Smooth muscle cell (in vitro differentiated cells): ENCODE measurements around the gene RIPPLY3. TPM values are rescaled to one million over a fixed set of nuclear protein-coding genes. Genes with fewer than 3 reads are reported as not detected.

Source experiments
- DNase-seq: peaks from one replicate; lab custom pipeline; 2025; ENCODE audit not compliant: unreplicated experiment; lab: John Stamatoyannopoulos, UW
- H2AFZ ChIP-seq: fragments of 200-600 bp; sonication (generic); 2 replicates; pipeline ENCODE4 v1.6.0; 2016; ENCODE audit warnings: antibody characterized with exemption, low read depth, mild to moderate bottlenecking
- H3F3A ChIP-seq: fragments of 200-600 bp; sonication (generic); 2 replicates; pipeline ENCODE4 v1.6.0; 2017; ENCODE audit warnings: antibody characterized with exemption, low read depth
- H3K27ac ChIP-seq: fragments of 200-600 bp; sonication (generic); 2 replicates; pipeline ENCODE4 v1.5.1; 2016; ENCODE audit warnings: low read depth, mild to moderate bottlenecking
- H3K27me3 ChIP-seq: fragments of 200-600 bp; sonication (generic); 2 replicates; pipeline ENCODE4 v1.6.1; 2016; ENCODE audit warnings: low read depth, mild to moderate bottlenecking
- H3K36me3 ChIP-seq: fragments of 200-600 bp; sonication (generic); 2 replicates; pipeline ENCODE4 v1.5.1; 2016; ENCODE audit warnings: low read depth
- H3K4me1 ChIP-seq: fragments of 200-600 bp; sonication (generic); 2 replicates; pipeline ENCODE4 v1.5.1; 2016; ENCODE audit warnings: low read depth
- H3K4me2 ChIP-seq: fragments of 200-600 bp; sonication (generic); 2 replicates; pipeline ENCODE4 v1.6.0; 2016; ENCODE audit warnings: mild to moderate bottlenecking
- H3K4me3 ChIP-seq: fragments of 200-600 bp; sonication (generic); 2 replicates; pipeline ENCODE4 v1.5.1; 2016; ENCODE audit warnings: mild to moderate bottlenecking
- H3K79me2 ChIP-seq: fragments of 200-600 bp; sonication (generic); 2 replicates; pipeline ENCODE4 v1.6.0; 2016; ENCODE audit warnings: low read depth, mild to moderate bottlenecking
- H3K9ac ChIP-seq: fragments of 200-600 bp; sonication (generic); 2 replicates; pipeline ENCODE4 v1.6.0; 2016; ENCODE audit warnings: low read depth
- H3K9me3 ChIP-seq: fragments of 200-600 bp; sonication (generic); replicated peaks from 2 replicates; pipeline ENCODE4 v1.5.1; 2016; ENCODE audit warnings: low read depth
- H4K20me1 ChIP-seq: fragments of 200-600 bp; sonication (generic); 2 replicates; pipeline ENCODE4 v1.6.0; 2016; ENCODE audit warnings: low read depth
- CTCF ChIP-seq: fragments of 200-600 bp; sonication (generic); IDR thresholded peaks from 2 replicates; pipeline ENCODE4 v1.5.1; 2017; ENCODE audit warnings: borderline replicate concordance, mild to moderate bottlenecking, antibody characterized with exemption; ENCODE audit not compliant: insufficient read depth, poor library complexity, severe bottlenecking
- WGBS: methylation state at CpG from one replicate; pipeline ENCODE4 v1.1.7; 2016; ENCODE audit warnings: low lambda C conversion rate; 5-methylcytosine and 5-hydroxymethylcytosine counted together
- polyA plus RNA-seq: library from polyadenylated mRNA; unstranded; fragments of >200 nt; fragmentation: Nextera tagmentation; extraction: Ambion mirVana; gene quantifications from 2 replicates; pipeline ENCODE4 v1.2.1, GENCODE V29; 2016
- total RNA-seq: library from RNA; depleted of rRNA; stranded (reverse); fragments of >200 nt; gene quantifications from 2 replicates; pipeline ENCODE4 v1.2.3, GENCODE V29; 2014

The RIPPLY3 gene
- total and polyA plus RNA-seq, 2 experiments from 2014 or later, result not detected

DNA sequence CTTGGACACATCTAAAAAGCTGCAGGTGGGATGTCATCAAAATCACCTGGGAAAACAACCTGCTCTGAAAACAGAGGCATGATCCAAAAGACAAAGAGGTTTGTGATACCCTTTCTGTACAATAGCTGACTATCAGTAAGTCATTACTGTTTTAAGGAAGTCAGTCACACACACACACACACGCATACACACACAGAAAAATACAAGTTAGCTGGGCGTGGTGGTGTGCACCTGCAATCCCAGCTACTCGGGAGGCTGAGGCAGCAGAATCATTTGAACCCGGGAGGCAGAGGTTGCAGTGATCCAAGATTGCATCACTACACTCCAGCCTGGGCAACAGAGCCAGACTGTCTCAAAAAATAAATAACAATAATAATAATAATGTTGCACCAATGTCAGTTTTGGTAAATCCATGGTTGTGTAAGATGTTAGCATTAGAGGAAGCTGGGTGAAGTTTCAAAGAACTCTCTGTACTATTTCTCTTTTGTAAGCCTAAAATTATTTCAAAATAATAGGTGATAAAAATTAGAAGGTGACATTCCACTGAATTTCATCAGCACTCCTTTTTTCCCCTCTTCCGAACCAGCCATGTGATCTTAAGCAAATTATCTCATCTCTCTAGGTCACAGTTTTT, 30.2 kb upstream of the RIPPLY3 start:
- no peaks in the 10 kb centered on the region for H3F3A ChIP-seq
- H4K20me1 ChIP-seq, result no peaks in the 10 kb centered on the region
- H3K36me3 ChIP-seq, result no peaks in the 10 kb centered on the region
- no peaks in the 10 kb centered on the region for H3K79me2 ChIP-seq
- H3K4me1 ChIP-seq, result peaks cover 6% of the 10 kb centered on the region
- H3K27me3 ChIP-seq, result peaks cover 6% of the 10 kb centered on the region
- no peak overlapping the region for H3K9ac ChIP-seq
- H3K4me2 ChIP-seq, result no peak overlapping the region
- H3K9me3 ChIP-seq, result no peaks in the 10 kb centered on the region
- no peak overlapping the region for H3K27ac ChIP-seq
- 94% methylated on average over 5 of the region's 5 CpGs for WGBS
- H3K4me3 ChIP-seq, result no peak overlapping the region
- no peak for TF ChIP-seq CTCF
- no peak for DNase-seq
- H2AFZ ChIP-seq, result no peak overlapping the region

DNA sequence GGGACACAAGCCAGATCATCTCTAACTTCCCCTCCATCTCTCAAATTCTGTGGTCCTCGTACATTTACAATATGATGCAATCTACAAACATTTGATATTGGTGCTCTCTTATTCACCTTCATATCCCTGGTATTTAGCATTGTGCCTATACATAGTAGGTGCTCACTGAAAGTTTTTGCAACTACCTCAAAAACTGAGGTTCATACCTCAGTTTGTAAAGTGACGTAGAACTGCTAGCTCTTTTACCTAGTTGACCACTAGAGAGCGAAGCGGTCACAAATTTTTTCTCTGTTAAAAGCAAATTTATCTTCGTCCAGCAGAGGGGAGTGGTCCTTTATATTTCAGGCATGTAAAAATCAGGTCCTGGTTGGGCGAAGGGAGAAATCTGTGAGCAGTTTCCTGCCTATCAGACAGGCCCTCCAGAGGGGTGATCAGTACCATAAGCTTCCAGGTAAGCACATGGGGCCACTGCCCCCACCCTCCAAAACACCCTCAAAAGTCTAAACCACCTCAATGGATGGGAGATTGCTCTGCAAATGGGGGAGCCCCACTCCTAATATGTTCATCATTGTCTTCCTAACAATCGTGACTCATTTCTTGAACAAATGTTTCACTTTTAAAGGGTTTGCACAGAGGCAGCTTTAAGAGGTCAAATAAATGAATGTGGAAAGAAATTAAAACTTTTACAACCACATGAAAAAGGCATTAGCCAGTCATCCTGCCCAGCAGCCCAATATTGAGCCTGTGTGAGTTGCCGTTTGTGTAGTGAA, 29.4 kb upstream of the RIPPLY3 start:
- Histone ChIP-seq H3K36me3 (no peaks in the 10 kb centered on the region), H3K4me3 (no peak overlapping the region), H3K27me3 (peaks cover 11% of the 10 kb centered on the region), H3K4me2 (no peak overlapping the region), H3K9me3 (no peaks in the 10 kb centered on the region), H3F3A (no peaks in the 10 kb centered on the region), H3K9ac (no peak overlapping the region), H3K4me1 (peaks cover 6% of the 10 kb centered on the region), H3K27ac (no peak overlapping the region), H3K79me2 (no peaks in the 10 kb centered on the region), H2AFZ (no peak overlapping the region), H4K20me1 (no peaks in the 10 kb centered on the region)
- peak; percentile 55 for TF ChIP-seq CTCF
- WGBS, result 36% methylated on average over 8 of the region's 8 CpGs
- DNase-seq, result no peak

DNA sequence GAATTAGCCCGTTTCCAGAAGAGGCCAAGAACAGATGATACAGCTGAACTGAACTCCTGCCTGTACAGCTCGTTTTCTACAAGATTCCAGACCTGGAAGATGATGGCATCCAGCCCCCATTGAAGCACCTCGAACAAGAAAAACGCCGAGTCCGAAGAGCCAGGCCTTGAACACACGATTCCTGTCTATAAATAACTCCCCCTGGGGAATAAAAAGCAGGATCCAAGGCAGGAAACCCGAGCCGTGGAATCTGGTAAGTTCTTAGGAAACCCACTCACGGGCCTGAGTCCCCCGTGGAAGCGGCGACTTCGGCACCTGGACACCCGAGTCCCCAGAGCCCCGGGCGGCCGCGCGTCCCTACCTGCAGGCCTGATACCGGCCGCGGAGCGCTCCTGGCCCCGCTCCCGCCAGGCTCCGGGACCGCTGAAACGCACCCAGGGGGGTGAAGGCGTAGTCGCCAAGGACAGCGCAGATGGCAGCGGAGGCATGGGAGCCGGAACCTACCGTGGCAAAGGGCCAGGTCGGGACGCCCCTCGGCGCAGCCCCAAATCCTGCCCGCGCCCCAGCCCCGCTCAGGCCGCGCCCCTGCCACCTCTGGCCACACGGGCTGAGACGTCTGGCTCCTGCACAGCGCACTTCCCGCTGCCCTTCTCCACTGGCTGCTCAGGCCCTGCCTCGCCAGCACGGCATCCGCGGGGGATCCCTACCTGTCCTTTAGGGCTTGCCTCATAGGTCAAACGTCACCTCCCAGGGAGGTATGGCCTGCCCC, 26.0 kb upstream of the RIPPLY3 start:
- H3K27me3 ChIP-seq, result peaks cover 11% of the 10 kb centered on the region
- no peak overlapping the region for H3K27ac ChIP-seq
- no peak for TF ChIP-seq CTCF
- peak overlapping the region; percentile 34 for H2AFZ ChIP-seq
- H3K36me3 ChIP-seq, result no peaks in the 10 kb centered on the region
- peaks cover 6% of the 10 kb centered on the region for H3K4me1 ChIP-seq
- no peaks in the 10 kb centered on the region for H3F3A ChIP-seq
- H4K20me1 ChIP-seq, result no peaks in the 10 kb centered on the region
- 18% methylated on average over 36 of the region's 53 CpGs for WGBS
- H3K79me2 ChIP-seq, result no peaks in the 10 kb centered on the region
- no peaks in the 10 kb centered on the region for H3K9me3 ChIP-seq
- DNase-seq, result no peak
- H3K4me3 ChIP-seq, result peak overlapping the region; percentile 51
- H3K4me2 ChIP-seq, result peak overlapping the region; percentile 88
- no peak overlapping the region for H3K9ac ChIP-seq
